ENCODE results near the gene USP17L10.
"Not testable (repeated sequence)": the region's sequence is repeated elsewhere in the genome, so short reads cannot be mapped to it uniquely, and the experiment has no call there.

USP17L10 gene

GRCh38 chr4:9210357-9210756, at the start of gene USP17L10:
Gene USP17L10, plus strand, starts transcription at chr4:9210657. Its CDS starts 0 bp downstream, at chr4:9210657.
- H3K27ac ChIP-seq: not testable (repeated sequence)

- not testable (repeated sequence) for H3K27ac ChIP-seq
These were observed 44.5 kb upstream of the USP17L10 start for GRCh38 chr4:9165990-9166389.

- H3K27ac ChIP-seq: not testable (repeated sequence)
These were observed 40.5 kb upstream of the USP17L10 start, which contains the start of gene FAM90A26 for GRCh38 chr4:9169791-9170459. Gene FAM90A26, plus strand, starts transcription at chr4:9170409. Its CDS starts 2,764 bp downstream, at chr4:9173173.

GRCh38 chr4:9214701-9215100, 4.2 kb downstream of the USP17L10 start:
- not testable (repeated sequence) for H3K27ac ChIP-seq

- not testable (repeated sequence) for H3K27ac ChIP-seq
These were observed 4.6 kb downstream of the USP17L10 start, which contains the start of gene USP17L11 for GRCh38 chr4:9215105-9215504. Gene USP17L11, plus strand, starts transcription at chr4:9215405. Its CDS starts 0 bp downstream, at chr4:9215405.

GRCh38 chr4:9219852-9220251, 9.4 kb downstream of the USP17L10 start, which contains the start of gene USP17L12:
Gene USP17L12, plus strand, starts transcription at chr4:9220152. Its CDS starts 0 bp downstream, at chr4:9220152.
- H3K27ac ChIP-seq: not testable (repeated sequence)

GRCh38 chr4:9224596-9224995, 14.1 kb downstream of the USP17L10 start, which contains the start of gene USP17L13:
Gene USP17L13, plus strand, starts transcription at chr4:9224896. Its CDS starts 0 bp downstream, at chr4:9224896.
- not testable (repeated sequence) for H3K27ac ChIP-seq

- H3K27ac ChIP-seq: not testable (repeated sequence)
These were observed 19.8 kb downstream of the USP17L10 start for GRCh38 chr4:9230249-9230648.

GRCh38 chr4:9234085-9234484, 23.6 kb downstream of the USP17L10 start, which contains the start of gene USP17L15:
Gene USP17L15, plus strand, starts transcription at chr4:9234385. Its CDS starts 0 bp downstream, at chr4:9234385.
- not testable (repeated sequence) for H3K27ac ChIP-seq

GRCh38 chr4:9238461-9238860, 28.0 kb downstream of the USP17L10 start:
- not testable (repeated sequence) for H3K27ac ChIP-seq

GRCh38 chr4:9243579-9243978, 33.1 kb downstream of the USP17L10 start, which contains the start of gene USP17L17:
Gene USP17L17, plus strand, starts transcription at chr4:9243879. Its CDS starts 0 bp downstream, at chr4:9243879.
- not testable (repeated sequence) for H3K27ac ChIP-seq

- H3K27ac ChIP-seq: not testable (repeated sequence)
These were observed 37.7 kb downstream of the USP17L10 start, which contains the start of gene USP17L18 for GRCh38 chr4:9247953-9248680. Gene USP17L18, plus strand, starts transcription at chr4:9248630. Its CDS starts 0 bp downstream, at chr4:9248630.

GRCh38 chr4:9253078-9253477, 42.6 kb downstream of the USP17L10 start, which contains the start of gene USP17L19:
Gene USP17L19, plus strand, starts transcription at chr4:9253378. Its CDS starts 0 bp downstream, at chr4:9253378.
- not testable (repeated sequence) for H3K27ac ChIP-seq

GRCh38 chr4:9257824-9258223, 47.4 kb downstream of the USP17L10 start, which contains the start of gene USP17L20:
Gene USP17L20, plus strand, starts transcription at chr4:9258124. Its CDS starts 0 bp downstream, at chr4:9258124.
- not testable (repeated sequence) for H3K27ac ChIP-seq

Data from C4-2B (cell line).